HG03378 (cell line): ENCODE results near the gene CFAP46.
"Not testable (repeated sequence)": the region's sequence is repeated elsewhere in the genome, so short reads cannot be mapped to it uniquely, and the experiment has no call there.

Experiments used
- ATAC-seq: cut with Tn5 transposase; IDR thresholded peaks from one replicate; pipeline ENCODE4 v1.9.1; 2021; ENCODE audit warnings: mild to moderate bottlenecking, moderate library complexity; ENCODE audit not compliant: unreplicated experiment

CFAP46 gene

GRCh38 chr10:132979491-132980425 lies 37.4 kb upstream of the CFAP46 start:
- no peak for ATAC-seq

- ATAC-seq = no peak
Measured at GRCh38 chr10:132978542-132978941, 36.2 kb upstream of the CFAP46 start.

GRCh38 chr10:132977807-132978206 lies 35.4 kb upstream of the CFAP46 start:
- no peak for ATAC-seq

GRCh38 chr10:132977076-132977475 lies 34.7 kb upstream of the CFAP46 start:
- ATAC-seq = no peak

GRCh38 chr10:132975831-132976682 lies 33.7 kb upstream of the CFAP46 start:
- no peak for ATAC-seq

GRCh38 chr10:132974886-132975830 lies 32.8 kb upstream of the CFAP46 start:
- no peak for ATAC-seq

GRCh38 chr10:132974249-132974796 lies 32.0 kb upstream of the CFAP46 start:
- no peak for ATAC-seq

GRCh38 chr10:132973903-132974241 lies 31.5 kb upstream of the CFAP46 start:
- no peak for ATAC-seq

GRCh38 chr10:132972986-132973902 lies 30.9 kb upstream of the CFAP46 start:
- ATAC-seq = no peak

- no peak for ATAC-seq
Measured at GRCh38 chr10:132972149-132972985, 30.0 kb upstream of the CFAP46 start.

GRCh38 chr10:132971448-132972148 lies 29.2 kb upstream of the CFAP46 start:
- no peak for ATAC-seq

GRCh38 chr10:132970641-132971438 lies 28.5 kb upstream of the CFAP46 start:
- ATAC-seq = no peak

GRCh38 chr10:132967540-132967939 lies 25.2 kb upstream of the CFAP46 start:
- ATAC-seq = no peak

GRCh38 chr10:132965411-132966057 lies 23.2 kb upstream of the CFAP46 start:
- no peak for ATAC-seq

GRCh38 chr10:132964707-132965410 lies 22.5 kb upstream of the CFAP46 start:
- ATAC-seq = not testable (repeated sequence)

GRCh38 chr10:132964231-132964630 lies 21.9 kb upstream of the CFAP46 start:
- ATAC-seq = no peak
